Heart left ventricle (tissue), 16 donors: ENCODE results near the gene BIRC3. TPM values are rescaled to one million over a fixed set of nuclear protein-coding genes. Genes with fewer than 3 reads are reported as not detected.

Experiments used
- ATAC-seq, 4 donors: fragments of 200-7000 bp; cut with Tn5 transposase; one replicate each; pipeline ENCODE4 v1.9.1; 2020 to 2022; ENCODE audit warnings: moderate library complexity in 4 of 4, mild to moderate bottlenecking in 3 of 4, moderate number of reproducible peaks in 1 of 4
- DNase-seq, 5 donors: peaks; one replicate each; pipeline ENCODE4 v3.0.0-alpha.2; 2020
- H3K27ac ChIP-seq, 12 donors: fragments of 200-600 bp; sonication (generic) in 4 of 12; one replicate each; pipeline versions ENCODE4 v1.5.0 to v1.8.0; 2016 to 2022; ENCODE audit warnings: mild to moderate bottlenecking in 2 of 12
- H3K27me3 ChIP-seq, 9 donors: fragments of 200-600 bp; sonication (generic) in 2 of 9; one replicate each; pipeline versions ENCODE4 v1.5.1 to v1.8.0; 2016 to 2022; ENCODE audit warnings: mild to moderate bottlenecking in 3 of 9
- H3K36me3 ChIP-seq, 9 donors: fragments of 200-600 bp; sonication (generic) in 2 of 9; one replicate each; pipeline versions ENCODE4 v1.5.0 to v1.8.0; 2018 to 2022; ENCODE audit warnings: mild to moderate bottlenecking in 2 of 9
- H3K4me1 ChIP-seq, 12 donors: fragments of 200-600 bp; sonication (generic) in 4 of 12; one replicate each; pipeline versions ENCODE4 v1.5.0 to v1.8.0; 2016 to 2022; ENCODE audit warnings: mild to moderate bottlenecking in 3 of 12
- H3K4me3 ChIP-seq, 12 donors: fragments of 200-600 bp; sonication (generic) in 4 of 12; one replicate each; pipeline versions ENCODE4 v1.5.0 to v1.8.0; 2017 to 2022; ENCODE audit warnings: mild to moderate bottlenecking in 9 of 12, moderate library complexity in 4 of 12
- H3K9me3 ChIP-seq, 12 donors: fragments of 200-600 bp; sonication (generic) in 4 of 12; one replicate each; pipeline versions ENCODE4 v1.5.0 to v1.8.0; 2016 to 2022; ENCODE audit warnings: mild to moderate bottlenecking in 1 of 12
- CTCF ChIP-seq, 12 donors: fragments of 200-600 bp; sonication (generic) in 4 of 12; IDR thresholded peaks; one replicate each; pipeline versions ENCODE4 v1.5.0 to v1.8.0; 2018 to 2022; ENCODE audit warnings: antibody characterized with exemption in 12 of 12, mild to moderate bottlenecking in 5 of 12
- POLR2A ChIP-seq, 2 donors: fragments of 450-650 bp; IDR thresholded peaks; one replicate each; pipeline ENCODE4 v1.6.1; 2017; ENCODE audit warnings: antibody characterized with exemption in 2 of 2, mild to moderate bottlenecking in 2 of 2, moderate library complexity in 2 of 2
- WGBS, 4 donors: extraction: QIAGEN DNeasy Blood & Tissue Kit in 2 of 4; methylation state at CpG; one replicate each; pipeline versions ENCODE4 v1.1.5 to v1.1.7; 2013 to 2018; 5-methylcytosine and 5-hydroxymethylcytosine counted together
- intact Hi-C, 10 donors: fragments of 100-400 bp; cut with DNase I; formaldehyde crosslinking; loops; one replicate each; pipeline versions ENCODE4 v1.11.1 to v1.14.2; 2022
- polyA plus RNA-seq, 2 donors: library from polyadenylated mRNA; stranded (reverse); fragments of 200-250 nt; gene quantifications; one replicate each; pipeline ENCODE4 v1.2.3, GENCODE V29; 2013
- total RNA-seq, 9 donors: library from RNA; depleted of rRNA in 2 of 9; stranded (reverse); fragments of >200 nt in 2 of 9; fragmentation: NEBNext Ultra II Directional in 3 of 9; extraction: Animal tissue kit (Norgen Biotek cat#: 25700) in 3 of 9; gene quantifications; one replicate each; pipeline versions ENCODE4 v1.1.0 to v1.2.4, GENCODE V29; 2016 to 2023
- donor health status: ischemic (EF 13 %, LVEDD 7.1; RV severe dilation, severe dysfunction).
- donor health status: healthy with polysubstance abuse.
- donor health status: DM: no; HTN: yes; CAD: no.
- donor health status: DM: no; HTN: no; CAD: no.
- donor health status: ischemic (EF 25% LVEDD 6.9; RV normal size, moderate dysfunction).
- donor health status: ischemic (EF 25% LVEDD 5.7; RV mildly dilated, moderate dysfunction).
- donor health status: healthy.
- donor health status: DM: yes; HTN: yes; CAD: no.
- donor health status: ischemic (EF 35%, LVEDD 5.7; RV mildly dilated, moderate dysfunction).
- donor health status: nonischemic (EF 11% LVEDD 7.7; RV severe dilation, severe dysfunction).
- donor health status: DM: yes; HTN: yes; CAD: no.
- donor health status: PGD.
- donor health status: ischemic (EF 29% LVEDD 5.4; RV normal size, mild dysfunction).
- donor health status: nonischemic (EF 23%, LVEDD 6.1; RV moderate dilation, normal function).

Gene BIRC3
- total and polyA plus RNA-seq, 11 donors, result 1.6 to 21.1 (median 3.5) TPM

DNA sequence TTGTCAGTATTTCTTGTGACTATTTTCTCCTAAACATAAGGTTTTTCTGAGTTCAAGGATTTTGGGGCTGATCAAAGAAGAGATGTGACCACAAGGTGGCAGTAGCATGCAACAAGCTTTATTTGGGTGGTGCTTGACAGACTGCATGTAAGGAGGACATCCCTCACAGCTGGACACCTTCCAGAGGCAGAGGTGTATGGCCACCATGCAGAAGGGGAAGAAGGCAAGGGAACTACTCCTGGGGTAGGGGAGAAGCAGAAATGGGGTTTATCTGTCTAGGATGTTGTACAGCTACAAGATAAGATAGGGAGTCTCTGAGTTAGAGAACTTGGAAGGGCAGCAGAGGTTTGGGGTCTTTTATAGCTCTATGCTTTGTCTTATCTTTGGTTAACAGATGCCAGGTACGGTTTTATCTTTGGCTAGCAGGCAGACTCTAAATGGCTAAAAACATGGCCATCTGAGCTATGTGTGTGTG, 24.6 kb downstream of the BIRC3 start:
- ATAC-seq, result peak in 3 of 4 donors; percentile 56 to 74 (median 66)
- H3K27me3 ChIP-seq, result no peaks in the 10 kb centered on the region
- DNase-seq, result peak in 4 of 5 donors; percentile 72 to 77 (median 74)
- H3K36me3 ChIP-seq, result peaks cover 0 to 19% (median 5%) of the 10 kb centered on the region in 9 donors
- no peak overlapping the region for H3K27ac ChIP-seq
- intact Hi-C loops, result loop anchor here (1.0 to 10.0 kb wide), 10 partner anchors 47 to 325 kb away; partner anchors contain the start of gene TMEM123 (in 2 of the 10)
- peaks cover 0 to 9% (median 7%) of the 10 kb centered on the region in 12 donors for H3K4me1 ChIP-seq
- WGBS, 4 donors, result 12 to 45% (median 16%) methylated on average over 1 of the region's 1 CpG
- TF ChIP-seq POLR2A (IDR thresholded peaks at IDR 0.05) (no peak), CTCF (IDR thresholded peaks at IDR 0.05) (peak; percentile 65 to 86 (median 80))
- no peak overlapping the region for H3K4me3 ChIP-seq
- no peaks in the 10 kb centered on the region for H3K9me3 ChIP-seq

- Histone ChIP-seq H3K27ac (no peak overlapping the region), H3K36me3 (no peaks in the 10 kb centered on the region), H3K4me1 (peaks cover 0 to 18% (median 15%) of the 10 kb centered on the region in 12 donors), H3K27me3 (no peaks in the 10 kb centered on the region), H3K9me3 (no peaks in the 10 kb centered on the region), H3K4me3 (no peak overlapping the region)
- DNase-seq, result no peak
- 45 to 53% (median 47%) methylated on average over 1 of the region's 1 CpG for WGBS, 4 donors
- intact Hi-C loops, result loop anchor here in 8 of 10 donors (2.0 to 10.0 kb wide), 9 partner anchors 49 to 323 kb away; partner anchors contain the start of gene TMEM123 (in 2 of the 8)
- no peak for ATAC-seq
- TF ChIP-seq CTCF (IDR thresholded peaks at IDR 0.05) (no peak), POLR2A (IDR thresholded peaks at IDR 0.05) (no peak)
Measured at GRCh38 chr11:102343809-102344208, 26.5 kb downstream of the BIRC3 start.

DNA sequence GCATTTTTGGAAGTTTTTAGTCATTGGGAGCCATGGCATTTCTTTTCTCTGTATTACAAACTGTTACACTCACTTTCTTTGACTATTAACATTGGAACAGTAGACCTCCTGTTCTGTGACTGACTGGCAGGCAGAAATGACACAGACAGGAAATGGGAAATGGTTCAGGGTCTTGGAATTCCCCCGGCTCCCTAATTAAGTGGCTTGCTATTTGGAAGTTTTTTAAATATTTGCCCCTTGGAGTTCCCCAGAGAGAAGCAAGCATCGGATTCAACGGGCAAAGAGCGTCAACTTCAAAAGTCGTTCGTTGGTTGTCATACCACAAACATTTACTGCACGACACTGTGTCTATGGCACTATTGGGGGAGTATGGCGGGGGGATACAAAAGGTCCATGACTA, 28.6 kb downstream of the BIRC3 start:
- Histone ChIP-seq H3K4me3 (peak overlapping the region in 11 of 12 donors; percentile 70 to 94 (median 88)), H3K27me3 (no peaks in the 10 kb centered on the region), H3K36me3 (peaks cover 0 to 20% (median 11%) of the 10 kb centered on the region in 9 donors), H3K4me1 (peaks cover 0 to 38% (median 30%) of the 10 kb centered on the region in 12 donors), H3K9me3 (no peaks in the 10 kb centered on the region), H3K27ac (peak overlapping the region; percentile 35 to 100 (median 98))
- ATAC-seq, result no peak
- WGBS, 4 donors, result 20 to 30% (median 26%) methylated on average over 8 of the region's 8 CpGs
- no peak for DNase-seq
- intact Hi-C loops, result loop anchor here in 8 of 10 donors (2.0 to 10.0 kb wide), 12 partner anchors 51 to 434 kb away; partner anchors contain the start of genes TMEM123 (in 4 of the 8) and YAP1 (in 1 of the 8)
- no peak for TF ChIP-seq CTCF (IDR thresholded peaks at IDR 0.05)
- no peak for TF ChIP-seq POLR2A (IDR thresholded peaks at IDR 0.05)

- DNase-seq (no peak), ATAC-seq (no peak)
- TF ChIP-seq POLR2A (IDR thresholded peaks at IDR 0.05) (no peak), CTCF (IDR thresholded peaks at IDR 0.05) (no peak)
- no peaks in the 10 kb centered on the region for H3K9me3 ChIP-seq
- WGBS, 4 donors, result 0 to 1% (median 0%) methylated on average over 5 of the region's 5 CpGs
- peaks cover 0 to 38% (median 30%) of the 10 kb centered on the region in 12 donors for H3K4me1 ChIP-seq
- no peaks in the 10 kb centered on the region for H3K27me3 ChIP-seq
- H3K4me3 ChIP-seq, result peak overlapping the region; percentile 56 to 94 (median 87)
- intact Hi-C loops, result loop anchor here in 8 of 10 donors (2.0 to 10.0 kb wide), 12 partner anchors 52 to 434 kb away; partner anchors contain the start of genes TMEM123 (in 4 of the 8) and YAP1 (in 1 of the 8)
- peaks cover 0 to 24% (median 16%) of the 10 kb centered on the region in 9 donors for H3K36me3 ChIP-seq
- H3K27ac ChIP-seq, result peak overlapping the region; percentile 95 to 100 (median 98)
Measured at GRCh38 chr11:102346456-102346747, 29.1 kb downstream of the BIRC3 start.
